ENCODE measurements around the gene CD247.

Gene CD247

GRCh38 chr1:167413328-167413727 lies 105.0 kb downstream of the CD247 start:
- no peak for DNase-seq (ENCODE audit: low read depth)

- DNase-seq (ENCODE audit: low read depth), result no peak
These were observed 105.4 kb downstream of the CD247 start for GRCh38 chr1:167412920-167413319.

GRCh38 chr1:167412072-167412471 lies 106.3 kb downstream of the CD247 start:
- DNase-seq (ENCODE audit: low read depth), result no peak

- DNase-seq (ENCODE audit: low read depth), result no peak
These were observed 109.1 kb downstream of the CD247 start for GRCh38 chr1:167409183-167409582.

GRCh38 chr1:167408355-167408754 lies 110.0 kb downstream of the CD247 start:
- DNase-seq (ENCODE audit: low read depth), result no peak

GRCh38 chr1:167404908-167405307 lies 113.4 kb downstream of the CD247 start:
- no peak for DNase-seq (ENCODE audit: low read depth)

- DNase-seq (ENCODE audit: low read depth), result no peak
These were observed 114.0 kb downstream of the CD247 start for GRCh38 chr1:167404161-167404888.

GRCh38 chr1:167401260-167401873 lies 117.0 kb downstream of the CD247 start:
- peak; percentile 12 for DNase-seq (ENCODE audit: low read depth)

- no peak for DNase-seq (ENCODE audit: low read depth)
These were observed 117.9 kb downstream of the CD247 start for GRCh38 chr1:167400359-167400953.

- DNase-seq (ENCODE audit: low read depth), result no peak
These were observed 126.1 kb downstream of the CD247 start for GRCh38 chr1:167392200-167392696.

GRCh38 chr1:167388976-167389375 lies 129.4 kb downstream of the CD247 start:
- DNase-seq (ENCODE audit: low read depth), result no peak

- DNase-seq (ENCODE audit: low read depth), result no peak
These were observed 130.9 kb downstream of the CD247 start for GRCh38 chr1:167387251-167387910.

All from stimulated activated CD8-positive, alpha-beta memory T cell treated with anti-CD3 and anti-CD28 coated beads, Interleukin-15, amount 100 ng/mL, for 1 hour (primary cell).